Measurements from ENCODE around the gene KLHL1. TPM values are rescaled to one million over a fixed set of nuclear protein-coding genes. Genes with fewer than 3 reads are reported as not detected.

The KLHL1 gene
- polyA plus RNA-seq, 3 donors = 0.05 TPM; not detected in 2

DNA sequence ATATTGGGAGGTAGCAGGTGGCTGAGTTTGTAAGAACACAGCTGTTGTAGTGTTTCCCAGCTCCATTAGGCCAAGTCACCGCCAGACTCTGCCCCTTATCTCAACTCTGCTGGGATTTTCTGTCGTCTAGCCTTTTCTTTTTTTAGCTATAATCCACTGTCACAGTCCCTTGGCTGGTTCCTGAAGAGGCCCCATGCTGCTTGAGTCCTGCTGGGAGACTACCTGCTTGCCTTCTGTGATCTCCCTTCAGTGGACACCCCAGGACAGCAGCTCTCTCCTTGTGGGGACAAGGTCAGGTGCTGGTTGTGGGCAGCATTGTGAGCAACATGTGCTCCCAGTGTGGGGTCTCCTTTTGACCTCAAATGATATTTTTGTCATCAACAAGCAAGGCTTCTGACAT, 195.6 kb downstream of the KLHL1 start:
- H3K27ac ChIP-seq (ENCODE audit: low read depth, low read length) = no peak overlapping the region
- WGBS, 3 donors = 35 to 66% (median 52%) methylated on average over 2 of the region's 2 CpGs

DNA sequence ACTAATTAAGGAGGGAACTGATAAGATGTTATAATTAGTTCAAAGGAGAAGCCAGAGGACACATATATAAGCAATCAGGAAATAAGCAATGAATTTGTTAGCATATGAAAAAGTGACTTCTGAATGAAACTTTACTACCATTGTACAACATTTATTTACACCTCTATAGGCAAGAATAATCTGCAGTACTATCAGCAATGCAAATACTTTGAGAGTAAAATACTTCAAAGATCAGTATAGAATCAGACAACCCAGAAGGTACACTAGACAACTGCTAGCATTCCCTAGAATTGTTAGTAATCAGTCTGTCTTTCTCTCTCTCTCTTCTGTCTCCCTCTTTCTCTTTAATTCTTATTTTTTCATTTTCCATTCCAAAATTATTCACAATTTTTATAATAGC, 197.5 kb downstream of the KLHL1 start:
- no peak overlapping the region for H3K27ac ChIP-seq (ENCODE audit: low read depth, low read length)

DNA sequence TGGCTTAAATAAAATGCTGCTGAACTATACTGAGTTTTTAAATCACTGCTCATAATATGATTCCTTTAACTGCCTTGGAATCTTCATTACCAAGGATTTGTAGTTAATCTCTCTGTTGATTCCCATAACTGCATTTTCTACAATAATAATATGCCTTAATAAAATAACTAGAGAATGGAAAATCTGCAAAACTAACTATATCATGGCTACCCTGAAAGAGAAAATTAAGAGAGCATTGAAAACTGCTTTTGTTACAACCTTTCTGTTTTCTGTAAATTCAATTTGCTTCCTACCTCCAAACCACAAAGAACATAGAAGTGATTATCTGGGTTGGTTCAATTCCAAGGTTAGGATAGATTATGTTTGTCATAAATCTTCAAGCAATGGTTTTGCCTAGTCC, 203.5 kb downstream of the KLHL1 start:
- H3K27ac ChIP-seq (ENCODE audit: low read depth, low read length) = no peak overlapping the region

DNA sequence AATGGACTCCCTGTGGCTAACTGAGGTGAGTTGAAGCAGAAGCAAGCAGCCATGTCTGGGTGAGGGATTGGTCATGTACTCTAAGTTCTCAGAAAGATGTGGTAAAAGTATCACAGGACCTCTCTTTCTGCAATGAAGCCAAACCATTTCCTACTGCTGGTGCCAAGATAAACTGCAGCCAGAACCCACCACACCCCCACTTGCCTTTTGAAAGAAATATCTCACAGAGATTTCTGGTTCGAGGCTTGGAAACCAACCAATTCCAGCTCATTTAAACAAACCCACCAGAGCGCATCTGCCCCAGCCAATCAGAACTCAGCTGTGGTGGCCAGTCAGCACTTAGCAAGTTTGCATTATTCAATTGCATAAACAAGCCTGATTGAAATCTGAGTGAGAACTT, 205.2 kb downstream of the KLHL1 start:
- WGBS, 3 donors = 57 to 77% (median 61%) methylated on average over 2 of the region's 2 CpGs

DNA sequence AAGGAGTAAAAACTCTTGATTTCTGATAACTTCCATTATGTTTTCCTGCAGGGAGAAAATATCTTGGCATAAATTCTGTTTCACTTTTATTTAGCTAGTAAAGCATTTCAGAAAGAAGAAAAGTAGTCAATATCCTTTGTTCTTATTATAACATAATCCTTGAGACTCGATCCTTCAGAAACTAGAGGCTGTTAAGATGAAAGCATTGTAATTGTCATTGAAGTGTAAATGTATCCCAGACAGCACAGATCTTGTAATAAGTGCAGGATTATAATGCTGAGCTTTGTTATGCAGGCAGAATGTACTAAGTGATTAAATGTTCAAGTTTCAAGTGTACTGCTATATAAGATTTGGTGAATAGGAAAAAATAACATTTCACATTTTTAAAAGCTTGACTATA, 225.8 kb downstream of the KLHL1 start:
- WGBS, 3 donors = 73 to 91% (median 76%) methylated on average over 1 of the region's 1 CpG
- H3K27ac ChIP-seq (ENCODE audit: low read depth, low read length) = no peak overlapping the region

More for the DNA sequence above, 205.2 kb downstream of the KLHL1 start:
- no peak overlapping the region for H3K27ac ChIP-seq (ENCODE audit: low read depth, low read length)

DNA sequence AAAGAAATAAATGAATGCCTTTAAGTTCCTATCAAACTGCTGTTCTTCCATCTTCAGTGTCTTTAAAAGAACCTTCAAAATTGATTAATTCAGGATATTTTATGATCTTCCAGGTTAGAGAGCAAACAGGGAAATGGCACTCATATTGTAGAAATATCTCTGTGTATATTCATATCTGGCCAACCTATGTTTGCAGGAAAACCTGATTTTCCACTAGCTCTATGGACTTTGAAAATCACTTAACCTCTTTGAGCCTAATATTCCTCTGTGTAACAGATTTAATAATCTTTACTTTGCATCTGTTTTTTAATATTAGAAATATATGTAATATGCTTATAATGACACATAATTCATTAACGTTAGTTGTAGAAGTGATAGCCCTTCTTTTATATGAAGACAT, 228.3 kb downstream of the KLHL1 start:
- H3K27ac ChIP-seq (ENCODE audit: low read depth, low read length) = no peak overlapping the region
- 59 to 80% (median 73%) methylated on average over 1 of the region's 1 CpG for WGBS, 3 donors

DNA sequence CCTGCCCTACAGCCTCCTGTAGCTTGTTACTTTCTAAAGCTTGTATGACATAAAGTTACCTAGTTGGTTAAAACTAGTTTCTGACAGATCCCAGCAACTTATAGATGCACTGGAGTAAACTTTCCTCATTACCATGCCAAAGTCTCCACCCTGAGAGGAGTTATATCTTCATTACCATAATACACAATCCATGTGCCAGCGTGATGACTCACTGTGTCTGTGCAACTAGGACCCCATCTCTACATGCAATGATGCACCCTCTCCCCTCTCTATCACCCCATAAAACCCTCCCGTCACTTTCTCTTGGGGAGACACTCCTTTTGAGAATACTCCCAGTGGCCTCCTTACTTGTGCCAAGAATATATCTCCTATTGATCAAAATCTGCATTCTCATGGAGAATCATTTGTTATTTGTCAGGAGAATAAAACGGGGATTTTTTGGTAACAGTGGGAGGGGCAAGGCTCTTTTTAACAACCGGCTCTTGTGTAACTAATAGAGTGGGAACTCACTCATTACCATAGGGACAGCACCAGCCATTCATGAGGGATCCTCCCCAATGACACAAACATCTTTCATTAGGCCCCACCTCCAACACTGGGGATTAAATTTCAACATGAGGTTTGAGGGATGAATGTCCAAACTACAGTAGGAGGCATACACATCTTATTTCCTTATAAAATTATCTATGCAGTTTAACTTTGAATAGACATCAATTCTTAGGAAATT, 235.8 kb downstream of the KLHL1 start:
- H3K27ac ChIP-seq (ENCODE audit: low read depth, low read length) = no peak overlapping the region
- WGBS, 3 donors = 76 to 85% (median 82%) methylated on average over 4 of the region's 4 CpGs

DNA sequence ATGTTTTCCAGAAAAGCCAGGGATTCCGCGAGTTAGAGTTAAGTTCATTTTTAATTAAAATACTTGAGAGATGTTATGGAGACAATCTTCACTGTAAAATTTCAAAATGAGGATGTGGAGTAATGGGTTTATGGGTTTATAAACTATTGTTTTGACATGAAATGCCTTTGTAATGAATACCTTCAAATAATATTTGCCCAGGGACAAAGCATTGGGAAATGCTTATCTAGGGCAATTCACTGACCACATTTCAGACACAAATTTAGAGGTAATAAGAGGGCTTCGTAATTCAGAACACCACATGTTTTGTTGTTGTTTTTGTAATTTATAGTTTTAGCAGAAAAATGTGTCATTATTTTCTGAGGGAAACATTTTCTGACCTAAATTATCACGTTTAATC, 241.7 kb downstream of the KLHL1 start:
- no peak overlapping the region for H3K27ac ChIP-seq (ENCODE audit: low read depth, low read length)
- 70 to 83% (median 75%) methylated on average over 4 of the region's 4 CpGs for WGBS, 3 donors

DNA sequence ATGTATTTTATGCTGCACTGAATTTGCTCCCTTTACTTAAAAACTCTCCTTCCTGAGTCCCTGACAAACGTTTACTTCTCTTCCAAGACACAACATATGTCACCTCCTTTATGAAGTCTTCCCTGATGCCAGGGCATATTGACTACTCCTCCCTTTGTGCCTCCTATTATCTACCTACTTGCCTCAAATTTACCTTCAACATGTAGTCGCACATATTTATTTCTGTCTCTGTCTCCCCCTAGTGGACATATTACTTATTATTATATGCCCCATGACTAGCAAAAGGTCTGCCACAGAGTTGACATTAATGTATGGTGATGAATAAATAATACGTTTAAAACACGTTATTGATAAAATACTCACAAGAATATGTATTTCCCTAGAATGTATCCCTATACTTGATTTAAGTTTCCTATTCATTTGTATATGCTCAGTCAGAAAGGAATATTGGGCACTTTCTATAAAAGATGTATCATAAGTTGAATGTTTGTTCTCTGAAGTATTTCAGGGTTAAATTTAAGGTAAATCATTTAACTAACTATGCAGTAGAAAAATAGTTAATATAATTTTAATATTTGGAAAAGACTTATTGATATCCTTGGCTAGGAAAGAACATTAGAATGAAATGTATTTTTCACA, 250.9 kb downstream of the KLHL1 start:
- WGBS, 3 donors = 2 to 7% (median 4%) methylated on average over 4 of the region's 4 CpGs

DNA sequence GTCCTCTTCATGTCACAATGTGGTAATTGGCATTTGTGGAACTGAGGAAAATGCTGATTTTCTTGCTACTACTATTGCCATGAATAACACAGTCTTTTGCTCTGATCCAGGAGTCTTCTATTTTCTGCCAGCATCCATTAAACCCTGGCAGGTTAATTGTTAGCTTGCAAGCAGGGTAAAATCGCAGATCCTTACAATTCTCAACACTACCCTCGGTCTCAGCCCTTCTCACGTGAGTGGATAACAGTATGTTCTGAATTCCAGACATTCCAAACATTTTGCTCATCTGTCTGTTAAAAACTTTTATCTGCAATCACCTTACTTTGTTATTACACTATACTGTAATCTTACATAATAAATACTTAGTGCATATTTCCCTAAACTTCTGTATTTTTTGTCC, 251.9 kb downstream of the KLHL1 start:
- no peak overlapping the region for H3K27ac ChIP-seq (ENCODE audit: low read depth, low read length)
- 42 to 56% (median 55%) methylated on average over 3 of the region's 3 CpGs for WGBS, 3 donors

More for the DNA sequence above, 250.9 kb downstream of the KLHL1 start:
- no peak overlapping the region for H3K27ac ChIP-seq (ENCODE audit: low read depth, low read length)

DNA sequence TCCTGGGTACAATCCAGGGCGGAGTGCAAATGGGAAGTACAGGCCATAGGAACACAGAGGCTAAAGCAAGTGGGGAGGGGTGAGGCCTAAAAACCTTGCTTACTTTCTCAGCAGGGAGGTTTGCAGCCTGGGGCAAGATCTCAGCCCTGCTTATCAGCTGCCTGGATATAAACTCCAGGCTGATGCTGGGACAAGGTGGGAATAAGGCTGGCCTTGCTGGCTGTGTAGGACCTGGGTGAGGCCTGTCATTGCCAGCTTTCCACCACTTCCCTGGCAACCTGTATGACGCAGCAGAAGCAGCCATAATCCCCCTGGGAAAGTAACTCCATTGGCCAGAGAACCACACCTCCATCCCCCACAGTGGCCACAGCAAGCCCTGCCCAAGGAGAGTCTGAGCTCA, 279.7 kb downstream of the KLHL1 start:
- WGBS, 3 donors = 67 to 89% (median 71%) methylated on average over 2 of the region's 2 CpGs

DNA sequence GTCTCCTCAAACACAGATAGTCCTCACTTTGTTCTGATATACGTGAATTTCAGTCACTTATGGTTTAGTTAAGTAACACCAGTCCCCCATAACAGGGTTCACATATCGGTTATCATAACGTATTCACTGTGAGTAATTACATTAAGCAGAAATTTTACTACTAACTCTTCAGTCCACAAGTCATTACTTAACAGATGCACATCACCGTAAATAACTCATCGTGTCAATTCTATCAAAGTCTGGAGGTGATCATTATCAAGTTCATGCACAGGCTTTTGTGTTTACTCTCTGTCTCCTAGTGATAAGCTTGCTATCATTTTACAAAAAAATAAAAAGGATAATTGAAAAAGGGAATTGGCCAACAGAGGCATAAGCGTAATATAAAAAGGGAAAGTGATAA, 288.1 kb downstream of the KLHL1 start:
- H3K27ac ChIP-seq (ENCODE audit: low read depth, low read length) = no peak overlapping the region
- WGBS, 3 donors = 77 to 87% (median 81%) methylated on average over 6 of the region's 6 CpGs

More for the DNA sequence above, 279.7 kb downstream of the KLHL1 start:
- H3K27ac ChIP-seq (ENCODE audit: low read depth, low read length) = no peak overlapping the region

DNA sequence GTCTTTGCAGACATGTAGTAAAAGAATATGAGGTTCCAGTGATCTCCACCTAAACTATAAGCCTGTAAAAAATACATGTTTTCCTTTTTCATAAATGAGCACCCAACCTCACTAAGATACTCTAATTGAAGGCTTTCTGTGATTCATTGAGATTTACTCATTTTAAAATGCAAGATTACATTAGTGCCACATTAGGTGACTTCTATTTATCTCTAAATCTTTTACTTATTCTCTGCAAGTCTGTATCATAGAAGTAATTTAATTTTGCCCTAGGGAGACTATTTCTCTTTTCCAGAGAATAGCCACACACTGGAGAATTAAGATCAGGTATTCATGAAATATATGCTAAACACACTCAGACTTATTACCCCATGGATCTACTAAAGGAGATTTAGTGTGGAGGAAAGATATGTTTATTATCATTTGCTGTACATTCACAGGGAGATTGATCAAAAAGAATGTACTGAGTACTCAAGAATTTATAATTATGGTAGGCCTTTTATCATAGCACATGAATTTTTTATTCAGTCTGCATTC, 290.9 kb downstream of the KLHL1 start:
- no peak overlapping the region for H3K27ac ChIP-seq (ENCODE audit: low read depth, low read length)

DNA sequence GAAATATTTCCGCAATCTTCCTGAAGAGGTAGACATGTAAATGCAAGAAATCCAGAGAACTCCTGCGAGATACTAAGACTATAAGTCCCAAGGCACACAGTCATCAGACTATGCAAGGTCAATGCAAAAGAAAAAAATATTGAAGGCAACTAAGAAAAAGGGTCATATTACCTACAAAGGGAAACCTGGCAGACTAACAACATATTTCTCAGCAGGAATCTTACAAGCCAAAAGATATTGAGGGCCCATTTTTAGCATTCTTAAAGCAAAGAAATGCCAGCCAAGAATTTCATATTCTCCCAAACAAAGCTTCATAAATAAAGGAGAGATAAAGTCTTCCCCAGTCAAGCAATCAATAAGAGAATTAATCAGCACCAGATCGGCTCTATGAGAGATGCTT, 299.1 kb downstream of the KLHL1 start:
- no peak overlapping the region for H3K27ac ChIP-seq (ENCODE audit: low read depth, low read length)
- WGBS, 3 donors = 65 to 87% (median 83%) methylated on average over 3 of the region's 3 CpGs

DNA sequence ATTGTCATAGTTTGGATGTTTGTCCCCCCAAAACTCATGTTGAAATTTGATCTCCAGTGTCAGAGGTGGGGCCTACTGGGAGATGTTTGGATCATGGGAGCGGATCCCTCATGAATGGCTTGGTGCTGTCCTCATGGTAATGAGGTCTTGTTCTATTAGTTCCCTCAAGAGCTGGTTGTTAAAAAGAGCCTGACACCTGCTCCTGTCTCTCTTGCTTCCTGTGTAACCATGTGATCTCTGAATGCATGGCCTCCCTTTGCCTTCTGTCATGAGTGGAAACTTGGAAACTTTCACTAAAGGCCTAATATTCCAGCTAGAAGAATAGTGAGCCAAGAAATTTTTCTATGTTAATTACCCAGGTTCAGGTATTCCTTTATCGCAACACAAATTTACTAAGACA, 312.0 kb downstream of the KLHL1 start:
- 93 to 98% (median 97%) methylated on average over 2 of the region's 2 CpGs for WGBS, 3 donors

DNA sequence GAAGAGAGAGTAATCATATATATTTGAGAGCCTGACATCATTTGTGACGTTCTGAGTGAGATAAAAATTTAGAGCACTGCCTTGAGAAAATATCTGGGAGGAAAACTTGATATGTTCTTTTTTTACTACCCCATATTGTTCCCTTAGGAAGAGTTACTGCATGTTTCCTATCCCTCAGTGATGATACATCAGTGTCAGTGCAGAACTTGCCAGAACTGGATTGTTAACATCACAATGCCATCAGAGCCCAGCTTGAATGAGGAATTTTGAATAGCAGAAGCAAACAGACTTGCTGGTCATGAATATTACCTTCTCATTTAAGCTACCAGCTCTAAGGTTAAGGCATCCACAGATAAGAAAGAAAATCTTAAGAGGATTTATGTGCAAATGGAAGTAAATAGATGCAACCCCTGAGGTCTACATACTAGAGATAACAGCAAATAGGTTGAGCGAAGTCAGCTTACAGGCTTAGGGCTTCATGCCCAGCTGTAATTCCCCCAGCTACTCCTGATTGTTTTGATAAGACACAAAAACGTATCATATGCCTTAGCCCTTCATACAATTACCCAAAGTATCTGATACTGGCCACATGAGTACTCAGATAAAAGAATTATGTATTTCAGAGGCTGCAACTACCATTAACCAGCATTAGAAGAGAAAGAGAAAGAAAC, 314.3 kb downstream of the KLHL1 start:
- no peak overlapping the region for H3K27ac ChIP-seq (ENCODE audit: low read depth, low read length)
- WGBS, 3 donors = 36 to 43% (median 39%) methylated on average over 3 of the region's 3 CpGs

More for the DNA sequence above, 312.0 kb downstream of the KLHL1 start:
- H3K27ac ChIP-seq (ENCODE audit: low read depth, low read length) = no peak overlapping the region

DNA sequence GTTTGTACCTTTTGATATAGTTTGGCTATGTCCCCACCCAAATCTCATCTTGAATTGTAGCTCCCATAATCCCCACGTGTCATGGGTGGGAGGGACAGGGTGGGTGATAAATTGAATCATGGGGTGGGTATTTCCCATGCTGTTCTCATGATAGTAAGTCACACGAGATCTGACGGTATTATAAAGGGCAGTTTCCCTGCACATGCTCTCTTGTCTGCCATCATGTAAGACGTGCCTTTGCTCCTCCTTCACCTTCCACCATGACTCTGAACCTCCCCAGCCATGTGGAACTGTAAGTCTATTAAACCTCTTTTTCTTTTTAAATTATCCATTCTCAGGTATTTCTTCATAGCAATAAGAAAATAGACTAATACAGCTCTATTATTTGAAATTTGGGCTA, 331.3 kb downstream of the KLHL1 start:
- no peak overlapping the region for H3K27ac ChIP-seq (ENCODE audit: low read depth, low read length)
- WGBS, 3 donors = 69 to 78% (median 78%) methylated on average over 4 of the region's 4 CpGs

DNA sequence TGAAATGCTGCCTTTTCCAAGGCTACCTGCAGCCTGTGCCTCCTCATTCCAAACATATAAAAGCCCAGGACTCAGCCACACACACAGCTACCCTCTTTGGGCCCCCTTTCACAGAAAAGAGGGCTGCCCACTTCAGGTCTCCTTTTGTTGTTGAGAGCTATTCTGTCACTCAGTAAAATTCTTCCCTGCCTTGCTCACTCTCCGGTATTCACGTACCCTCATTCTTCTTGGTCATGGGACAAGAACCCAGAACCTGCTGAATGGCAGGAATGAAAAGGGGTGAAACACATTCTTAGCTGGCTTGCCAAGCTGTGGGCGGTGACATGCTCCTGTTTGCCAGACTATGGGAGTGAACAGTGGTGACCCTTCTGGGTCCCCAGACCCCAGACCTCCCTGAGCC, 338.6 kb downstream of the KLHL1 start:
- WGBS, 3 donors = 91 to 96% (median 93%) methylated on average over 3 of the region's 3 CpGs
- no peak overlapping the region for H3K27ac ChIP-seq (ENCODE audit: low read depth, low read length)

DNA sequence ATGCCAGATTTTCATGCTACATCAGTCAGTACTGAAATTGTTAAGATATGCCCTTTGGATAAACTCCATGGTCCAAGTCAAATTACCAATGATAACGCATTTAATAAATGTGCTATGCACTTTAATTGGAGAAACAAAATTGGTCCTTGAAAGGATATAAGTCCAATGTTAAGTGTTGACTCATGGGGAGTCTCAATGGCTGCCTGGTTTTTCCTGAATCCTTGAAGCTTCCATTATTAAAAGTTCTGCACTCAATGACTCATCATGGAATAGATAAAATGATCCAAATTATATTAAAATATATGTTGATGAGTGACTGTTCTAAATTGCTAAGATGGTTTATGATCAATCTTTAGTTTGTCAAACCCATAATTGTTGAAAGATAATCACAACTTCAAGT, 346.7 kb downstream of the KLHL1 start:
- 84 to 91% (median 88%) methylated on average over 1 of the region's 1 CpG for WGBS, 3 donors
- no peak overlapping the region for H3K27ac ChIP-seq (ENCODE audit: low read depth, low read length)

DNA sequence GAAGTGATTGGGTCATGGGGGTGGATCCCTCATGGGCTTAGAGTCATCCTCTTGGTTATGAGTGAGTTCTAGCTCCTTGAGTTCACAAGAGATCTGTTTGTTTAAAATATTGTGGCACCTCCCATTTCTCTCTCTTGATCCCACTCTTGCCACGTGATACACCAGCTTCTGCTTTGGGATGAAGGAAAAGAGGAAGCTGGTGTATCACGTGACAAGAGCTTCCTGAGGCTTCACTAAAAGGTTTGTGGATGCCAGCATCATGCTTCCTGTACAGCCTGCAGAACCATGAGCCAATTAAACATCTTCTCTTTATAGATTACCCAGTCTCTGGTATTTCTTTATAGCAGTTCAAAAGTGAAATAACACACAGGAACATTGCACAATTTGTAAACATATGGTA, 353.2 kb downstream of the KLHL1 start:
- no peak overlapping the region for H3K27ac ChIP-seq (ENCODE audit: low read depth, low read length)
- WGBS, 3 donors = 32 to 73% (median 39%) methylated on average over 2 of the region's 2 CpGs

All from adipose tissue (tissue), 3 donors.